Measurements from ENCODE around the gene FBXO39. TPM values are rescaled to one million over a fixed set of nuclear protein-coding genes. Genes with fewer than 3 reads are reported as not detected.

The FBXO39 gene
- total and polyA plus RNA-seq, 2 donors (not counting 3 experiments of a cell fraction or from before 2014, with no cell fraction given): 0.20 to 3.1 TPM

GRCh38 chr17:6800422-6801027, 24.5 kb downstream of the FBXO39 start:
- Histone ChIP-seq H3K27me3 (ENCODE audit: control insufficient read depth in 2 of 2, insufficient read depth in 2 of 2, low read length in 2 of 2) (peaks cover 2 to 6% of the 10 kb centered on the region in 2 experiments), H3K27ac (ENCODE audit: insufficient read depth, low read depth, low read length) (no peak overlapping the region), H3K36me3 (ENCODE audit: control insufficient read depth in 2 of 2, extremely low read depth in 1 of 2, insufficient read depth in 2 of 2, low read length in 2 of 2) (no peaks in the 10 kb centered on the region), H3K4me1 (ENCODE audit: control insufficient read depth, extremely low read depth, insufficient read depth, low read length) (no peaks in the 10 kb centered on the region), H3K79me2 (ENCODE audit: control insufficient read depth, insufficient read depth, low read length) (no peaks in the 10 kb centered on the region), H3K9me1 (replicated peaks; ENCODE audit: control insufficient read depth, extremely low read depth, insufficient read depth, low read length) (no peaks in the 10 kb centered on the region), H4K20me1 (replicated peaks; ENCODE audit: control insufficient read depth, extremely low read depth, insufficient read depth, low read length) (no peaks in the 10 kb centered on the region), H3K4me2 (ENCODE audit: insufficient read depth, low read length) (no peak overlapping the region), H2AFZ (ENCODE audit: low read depth, low read length) (no peak overlapping the region), H3K9me3 (replicated peaks; ENCODE audit: control insufficient read depth, insufficient read depth, low read length) (no peaks in the 10 kb centered on the region), H3K9ac (replicated peaks; ENCODE audit: extremely low read depth, insufficient read depth, low read length) (no peak overlapping the region), H3K4me3 (replicated peaks in 1 of 3; ENCODE audit: insufficient read depth in 1 of 3, low read depth in 1 of 3, low read length in 3 of 3) (no peak overlapping the region)
- FAIRE-seq (no peak), DNase-seq (ENCODE audit: low read depth, low spot score) (peak; percentile 28)
- TF ChIP-seq JUN (IDR thresholded peaks at IDR 0.05; ENCODE audit: borderline replicate concordance, insufficient read depth, insufficient read length, low read depth) (no peak), GATA2 (IDR thresholded peaks at IDR 0.05; ENCODE audit: insufficient read depth, insufficient read length, low read depth, low read length) (no peak), POLR2A (IDR thresholded peaks at IDR 0.05; ENCODE audit: low read depth, low read length) (no peak), EZH2 (IDR thresholded peaks at IDR 0.05; ENCODE audit: borderline replicate concordance, low read depth, low read length, severe bottlenecking) (no peak), MYC (IDR thresholded peaks at IDR 0.05; ENCODE audit: low read depth, low read length) (no peak), CTCF (IDR thresholded peaks at IDR 0.05; ENCODE audit: extremely low read depth in 1 of 2, insufficient read depth in 1 of 2, low read depth in 1 of 2, low read length in 2 of 2) (peak; percentile 18 to 66)
- ChIA-PET CTCF (interaction anchor here (3.0 kb wide), 1 partner anchor 43 kb away, joined by 7 read pairs; no protein-coding TSS in a partner anchor), POLR2A (no interaction called here)
- dilution Hi-C loops (cut with MboI; ENCODE audit: extremely low pct_ligation_motif_present, low sequenced_read_pairs): no loop called here
- BruUV-seq (replicated peaks): no TSS peak
- intact Hi-C loops (cut with micrococcal nuclease): loop anchor here (1.0 to 2.0 kb wide), 3 partner anchors 51 to 328 kb away; no protein-coding TSS in a partner anchor

Data from endothelial cell of umbilical vein (primary cell).